NCI-H1092 (cell line): ENCODE results near the gene SLC25A51.

Experiments used
- DNase-seq: peaks from one replicate; lab custom pipeline; 2025; lab: John Stamatoyannopoulos, UW

The SLC25A51 gene

DNA sequence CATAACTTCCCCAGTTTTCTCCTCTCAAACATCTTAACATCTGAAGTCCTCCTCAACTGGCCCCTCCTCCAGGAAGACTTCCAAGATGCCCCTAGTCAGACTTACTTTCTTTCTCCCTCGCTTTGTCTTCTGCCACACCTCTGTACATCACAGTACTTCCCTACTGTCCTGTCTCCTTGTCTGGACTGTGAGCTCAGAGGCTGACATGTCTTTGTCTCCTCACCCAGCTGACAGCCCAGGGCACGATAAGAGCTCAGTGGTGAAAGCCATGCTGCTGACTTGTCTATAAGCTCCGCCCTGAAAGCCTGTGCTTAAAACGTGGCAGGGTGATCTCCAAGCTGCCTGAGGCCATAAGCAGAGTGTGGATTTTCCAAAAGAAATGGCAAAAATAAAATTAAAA, 33.0 kb upstream of the SLC25A51 start:
- no peak for DNase-seq

DNA sequence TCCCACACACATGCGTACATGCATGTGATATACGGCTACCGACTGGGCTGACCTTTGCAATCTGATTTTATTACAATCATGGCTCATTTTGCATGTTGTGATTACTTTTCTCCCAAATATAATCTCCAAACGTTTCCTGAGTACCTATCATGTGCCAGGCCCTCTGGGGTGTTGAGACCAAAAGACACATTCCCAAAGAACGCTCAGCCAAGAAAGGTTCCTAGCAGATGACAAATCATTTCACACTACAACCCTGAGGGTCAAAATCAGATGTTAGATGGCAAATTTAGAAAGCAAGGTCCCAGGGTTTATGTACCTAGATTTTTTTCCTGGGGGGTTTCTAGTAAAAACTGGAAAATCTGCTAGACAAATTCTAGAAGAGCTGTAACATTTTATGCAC, 32.4 kb upstream of the SLC25A51 start:
- no peak for DNase-seq

DNA sequence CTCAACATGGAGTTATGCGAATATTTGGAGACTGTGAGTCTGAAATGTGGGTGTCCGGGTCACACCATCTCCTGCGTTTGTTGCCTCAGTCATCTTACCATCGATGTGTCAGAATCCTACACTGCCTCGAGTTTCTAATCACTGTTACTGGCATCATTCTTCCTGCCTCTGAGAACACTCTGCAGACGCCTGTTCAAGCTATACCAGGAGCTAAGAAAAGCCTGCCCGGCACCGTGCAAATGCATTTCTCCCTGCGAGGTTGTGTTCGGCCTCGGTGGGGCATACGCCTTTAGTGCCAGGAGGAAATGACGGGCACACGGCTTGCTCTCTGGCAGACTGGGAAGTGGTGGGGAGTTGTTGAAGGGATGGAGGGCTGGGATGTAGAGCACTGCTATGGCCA, 31.2 kb upstream of the SLC25A51 start:
- DNase-seq: no peak

DNA sequence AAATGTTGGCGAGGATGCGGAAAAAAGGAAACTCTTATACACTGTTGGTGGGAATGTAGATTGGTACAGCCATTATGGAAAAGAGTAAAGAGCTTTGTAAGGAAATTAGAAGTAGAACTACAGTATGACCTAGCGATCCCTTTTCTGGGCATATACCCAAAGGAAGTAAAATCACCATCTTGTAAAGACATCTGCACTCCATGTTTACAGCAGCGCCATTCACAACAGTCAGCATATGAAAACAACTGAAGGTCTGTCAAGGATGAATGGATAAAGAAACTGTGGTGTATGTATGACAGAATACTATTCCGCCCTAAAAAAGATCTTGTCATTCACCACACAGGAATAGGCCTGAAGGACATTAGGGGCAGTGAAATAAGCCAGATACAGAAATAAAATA, 27.7 kb upstream of the SLC25A51 start:
- no peak for DNase-seq

DNA sequence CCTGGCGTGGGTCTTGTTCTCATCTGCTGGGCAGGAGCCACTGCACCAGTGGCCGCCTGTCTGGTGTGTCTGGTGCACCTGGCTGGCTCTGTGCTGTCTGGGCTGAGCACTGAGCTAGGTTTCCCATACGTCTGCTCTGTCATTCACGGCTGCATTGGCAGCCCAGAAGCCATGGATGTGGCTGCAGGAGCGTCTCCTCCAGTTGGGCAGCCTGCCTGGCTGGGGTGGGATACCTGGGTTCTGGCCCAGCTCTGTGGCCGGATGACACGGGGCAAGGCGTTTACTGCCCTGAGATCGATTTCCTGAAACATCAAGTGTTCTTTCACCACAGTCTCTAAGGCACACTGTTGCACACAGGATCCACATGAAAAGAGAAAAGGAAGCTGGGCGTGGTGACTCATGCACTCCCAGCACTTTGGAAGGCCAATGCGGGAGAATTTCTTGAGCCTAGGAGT, 25.5 kb upstream of the SLC25A51 start:
- no peak for DNase-seq

DNA sequence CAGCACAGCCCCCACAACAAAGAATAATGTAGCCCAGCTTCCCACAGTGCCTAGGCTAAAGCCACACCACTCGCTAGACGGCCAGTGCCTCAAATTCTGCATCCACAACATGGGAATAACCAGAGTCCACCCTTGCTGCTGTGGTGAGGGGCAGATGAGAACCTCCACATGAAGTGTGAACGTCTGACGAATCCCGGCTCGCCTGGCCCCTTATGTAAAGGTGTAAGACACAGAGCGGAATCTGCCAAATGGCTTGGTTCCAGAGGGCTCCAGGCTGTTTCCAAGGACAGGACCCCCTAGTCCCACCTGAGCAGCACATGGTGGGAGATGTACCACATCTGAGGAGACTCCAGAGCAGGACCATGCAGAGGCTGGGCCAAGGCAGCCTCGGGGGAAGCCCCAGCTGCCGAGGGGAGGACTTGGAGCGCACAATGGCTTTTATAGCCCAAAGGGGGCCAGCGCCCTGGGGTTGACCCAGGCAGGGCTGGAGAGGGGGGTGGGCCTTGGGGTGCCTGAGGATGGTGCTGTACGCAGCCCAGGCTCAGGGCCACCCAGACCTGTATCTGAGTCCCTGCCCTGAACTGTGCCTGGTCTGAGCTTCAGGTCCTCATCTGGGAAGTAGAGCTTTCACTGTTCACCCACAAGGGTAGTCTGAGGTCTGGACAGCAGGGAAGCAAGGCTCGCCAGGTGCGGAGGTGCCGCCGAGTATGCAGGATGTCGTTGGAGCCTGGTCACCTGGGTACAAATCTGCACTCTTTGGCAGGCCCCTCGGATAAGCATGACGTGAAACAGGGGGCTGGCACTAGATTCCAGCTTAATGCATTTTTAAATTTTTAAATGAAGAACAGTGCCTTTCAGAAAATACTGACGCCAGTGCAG, 24.9 kb upstream of the SLC25A51 start:
- DNase-seq: no peak

DNA sequence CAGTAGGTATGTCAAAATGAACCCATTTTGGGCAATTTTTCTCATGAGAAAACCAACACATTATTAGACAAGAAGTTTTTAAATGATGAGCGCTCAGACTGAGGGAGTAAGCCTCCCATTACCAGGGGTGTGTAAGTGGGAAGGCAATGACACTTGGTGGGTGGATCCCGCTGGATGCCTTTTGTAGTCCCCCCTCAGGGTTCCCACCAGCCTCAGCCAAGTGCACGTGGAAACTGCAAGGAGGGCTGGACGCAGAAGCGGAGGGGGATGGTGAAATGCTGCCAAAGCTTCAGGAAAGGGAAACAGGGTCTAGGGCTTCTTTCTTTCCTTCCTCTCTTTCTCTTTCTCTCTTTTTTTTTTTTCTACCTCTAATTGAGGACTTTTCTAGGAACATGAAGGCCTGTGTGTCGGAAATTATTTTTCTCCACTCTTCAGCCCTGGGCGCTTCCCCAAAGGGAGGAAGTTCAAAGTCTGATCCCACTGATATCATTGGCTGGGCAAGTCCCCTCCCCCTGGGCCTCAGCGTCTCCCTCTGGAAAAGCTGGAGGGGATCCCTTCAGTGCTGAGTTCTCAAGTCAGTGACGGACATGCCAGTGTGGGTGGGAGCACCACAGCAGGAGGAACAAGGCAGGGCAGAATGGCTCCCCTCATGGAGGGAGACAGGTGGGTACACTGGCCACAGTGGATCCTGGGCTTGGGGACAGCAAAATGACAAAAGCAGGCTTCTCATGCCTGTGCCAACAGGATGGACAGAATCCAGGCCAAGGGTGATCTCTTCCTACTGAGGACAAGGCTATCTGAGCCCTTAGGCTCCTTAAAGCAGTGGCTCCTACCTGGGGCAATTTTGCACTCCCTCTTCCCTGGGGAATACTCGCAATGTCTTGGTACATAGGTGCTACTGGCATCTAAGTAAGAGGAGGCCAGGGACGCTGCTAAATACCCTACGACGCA, 23.9 kb upstream of the SLC25A51 start:
- no peak for DNase-seq

DNA sequence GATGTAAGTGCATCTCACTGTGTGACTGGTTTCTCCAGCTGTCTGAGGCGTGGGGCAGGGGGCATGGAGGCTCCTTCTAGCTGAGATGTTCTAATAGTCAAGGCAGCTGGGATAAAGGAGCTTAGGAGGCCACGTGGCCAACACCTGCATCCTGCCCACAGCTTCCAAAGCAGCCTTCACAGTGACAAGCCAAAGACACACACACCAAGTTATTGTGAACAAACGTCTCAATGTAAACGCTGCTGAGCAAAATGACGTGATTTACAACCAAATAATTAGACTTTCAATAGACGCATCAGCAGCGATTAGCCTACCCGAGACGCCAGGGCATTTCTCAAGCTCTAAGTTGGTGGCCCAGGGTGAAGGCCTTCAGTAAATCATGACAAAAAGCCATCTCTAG, 23.2 kb upstream of the SLC25A51 start:
- no peak for DNase-seq

DNA sequence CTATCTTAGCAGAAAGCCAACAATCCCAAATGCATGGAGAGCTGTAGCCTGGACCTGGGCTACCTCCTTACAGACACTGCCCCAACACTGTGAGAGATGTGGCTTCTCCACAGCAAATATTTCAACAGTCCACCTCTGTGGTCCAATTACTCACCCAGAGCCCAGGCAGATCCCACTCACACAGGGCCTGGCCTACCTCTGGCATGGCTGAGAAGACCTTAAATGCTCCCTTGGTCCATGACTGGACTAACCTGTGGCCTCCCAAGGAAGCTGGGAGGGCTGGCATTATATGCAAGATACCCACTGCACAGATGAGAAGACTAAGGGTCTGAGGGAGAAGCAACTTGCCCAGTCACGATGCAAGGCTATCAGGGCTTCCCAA, 22.8 kb upstream of the SLC25A51 start:
- no peak for DNase-seq

DNA sequence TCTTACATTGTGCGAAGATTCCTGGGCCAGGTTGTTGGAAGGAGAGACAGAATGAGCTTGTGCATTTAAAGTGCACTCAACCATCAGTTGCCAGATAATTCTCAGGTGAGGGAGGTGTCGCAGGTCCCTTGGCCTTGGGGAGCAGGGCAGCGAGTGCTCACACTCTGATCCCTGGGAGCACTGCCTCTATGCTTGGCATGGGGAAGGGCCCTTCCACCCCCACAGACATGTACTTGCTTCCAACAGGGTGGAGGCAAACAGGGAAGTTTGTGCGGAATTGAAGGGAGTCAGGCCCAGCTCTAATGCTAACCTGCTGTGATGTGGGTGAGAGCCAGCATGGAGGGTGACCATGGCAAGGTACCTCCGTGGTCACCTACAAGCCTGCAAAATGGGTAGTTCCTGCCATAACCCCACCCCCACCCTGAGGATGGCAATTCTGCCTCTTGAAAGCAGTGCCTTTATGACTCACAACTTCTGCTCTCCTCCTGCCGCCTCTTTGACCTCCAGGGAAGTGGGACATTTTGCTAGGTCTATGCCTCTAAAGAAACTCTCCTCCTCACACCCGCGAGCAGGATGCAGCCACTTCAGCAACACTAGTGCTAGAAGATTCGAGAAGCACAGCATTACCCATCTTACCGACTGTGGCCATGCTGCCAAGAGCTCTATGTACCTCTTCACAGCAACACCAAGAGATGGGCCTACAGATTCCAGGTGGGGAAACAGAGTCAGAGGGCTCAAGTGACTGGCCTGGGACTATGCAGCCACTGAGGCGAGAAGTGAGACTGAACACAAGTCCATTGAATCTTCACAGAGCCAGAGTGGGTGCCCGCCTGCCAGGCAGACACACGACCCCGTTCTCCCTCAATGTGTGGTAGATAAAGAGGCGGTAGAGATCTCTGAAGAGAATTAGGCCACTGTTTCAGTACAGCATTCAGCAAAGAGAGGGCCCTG, 22.1 kb upstream of the SLC25A51 start:
- no peak for DNase-seq

DNA sequence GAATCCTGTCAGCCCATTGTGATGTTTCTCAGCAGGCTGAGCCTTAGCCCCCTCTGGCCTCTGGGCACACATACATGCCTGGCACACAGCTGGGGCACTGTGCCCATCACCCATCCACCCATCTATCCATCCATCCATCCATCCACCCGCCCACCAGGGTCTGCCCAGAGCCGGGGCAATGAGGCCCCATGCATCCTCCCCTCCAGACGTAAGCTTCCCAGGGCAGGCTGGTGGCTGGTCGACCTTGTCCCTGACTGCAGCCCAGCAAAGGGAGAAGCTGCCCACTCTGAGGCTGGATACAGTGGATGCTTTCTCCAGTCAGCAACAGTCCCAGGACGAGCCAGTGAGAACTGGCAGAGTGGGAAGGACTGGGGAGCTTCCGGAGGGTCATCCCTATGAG, 21.1 kb upstream of the SLC25A51 start:
- DNase-seq: no peak

DNA sequence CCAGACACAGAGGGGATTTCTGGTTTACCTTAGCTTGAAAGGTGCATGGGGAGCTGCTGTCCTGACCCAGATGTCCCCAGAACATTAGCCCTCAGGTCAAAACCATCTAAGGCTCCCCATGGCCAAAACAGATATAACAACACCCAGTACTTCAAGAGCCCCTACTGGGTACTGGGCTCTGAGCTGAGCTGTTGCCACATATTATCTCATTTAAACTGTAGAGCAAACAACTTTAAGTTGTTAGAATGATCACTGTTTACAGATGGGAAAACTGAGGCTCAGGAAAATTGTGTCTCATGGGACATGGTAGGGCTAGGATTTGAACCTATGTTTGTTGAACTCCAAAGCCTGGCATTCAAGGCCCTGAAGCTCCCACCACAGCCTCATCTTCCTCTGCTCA, 20.6 kb upstream of the SLC25A51 start:
- no peak for DNase-seq

DNA sequence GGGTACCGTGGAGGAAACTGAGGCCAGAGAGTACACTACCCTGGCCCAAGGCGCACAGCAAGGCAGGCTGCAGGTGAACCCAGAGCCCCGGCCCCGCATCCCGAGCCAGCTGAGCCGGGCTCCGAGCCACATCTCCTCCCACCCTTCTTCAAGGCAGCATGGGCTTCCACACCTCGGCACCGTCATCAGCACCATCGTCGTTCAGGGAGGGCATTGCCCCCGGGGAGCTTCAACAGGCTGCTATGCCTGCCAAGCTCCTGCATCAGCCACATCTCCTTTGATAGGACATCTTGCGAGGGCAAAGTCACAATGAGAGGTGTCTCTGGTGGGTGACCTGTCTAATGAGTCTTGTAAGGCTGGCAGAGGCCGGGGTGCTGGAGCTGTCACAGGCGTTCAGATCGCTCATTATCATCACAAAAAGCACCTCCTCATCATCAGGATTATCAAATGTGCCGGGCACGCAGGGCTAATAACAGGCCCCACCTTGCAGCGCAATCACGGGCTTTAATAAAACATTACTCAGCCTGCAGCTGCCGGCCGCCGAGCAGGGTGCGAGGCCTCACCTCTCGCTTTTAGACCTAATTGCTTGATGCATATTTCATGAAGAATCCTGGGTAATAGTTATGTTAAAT, 20.0 kb upstream of the SLC25A51 start:
- DNase-seq: no peak

DNA sequence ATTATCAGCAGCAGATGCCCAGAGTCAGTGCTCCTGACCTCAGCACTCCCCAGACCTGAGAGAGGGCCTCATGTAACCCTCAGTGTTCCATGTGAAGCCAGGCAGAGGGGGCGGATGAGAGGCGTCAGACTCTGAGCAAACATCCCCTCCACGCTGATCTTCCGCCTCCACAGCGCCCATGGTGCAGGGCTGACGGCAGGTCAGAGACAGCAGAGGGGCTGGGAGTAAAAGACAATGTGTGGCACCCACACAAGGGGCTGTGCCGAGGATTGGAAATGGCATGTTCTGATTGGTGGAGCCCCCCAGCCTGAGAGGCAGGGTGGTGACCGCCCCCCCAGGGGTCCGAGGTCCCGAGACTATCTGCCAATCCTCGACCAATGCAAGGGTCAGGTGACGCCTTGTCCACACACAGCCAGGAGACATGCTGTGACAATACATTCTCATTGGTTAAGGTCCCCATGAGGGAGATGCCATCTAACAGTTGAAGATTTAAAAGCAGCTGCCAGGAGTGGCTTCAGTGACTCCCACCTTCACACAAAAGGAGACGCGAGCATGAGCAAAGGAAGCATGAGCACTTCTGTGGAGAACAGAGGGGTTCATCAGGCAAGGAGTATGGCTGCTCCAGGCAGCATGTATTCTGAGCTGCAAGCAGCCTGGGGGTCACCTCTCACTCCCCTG, 19.3 kb upstream of the SLC25A51 start:
- DNase-seq: no peak

DNA sequence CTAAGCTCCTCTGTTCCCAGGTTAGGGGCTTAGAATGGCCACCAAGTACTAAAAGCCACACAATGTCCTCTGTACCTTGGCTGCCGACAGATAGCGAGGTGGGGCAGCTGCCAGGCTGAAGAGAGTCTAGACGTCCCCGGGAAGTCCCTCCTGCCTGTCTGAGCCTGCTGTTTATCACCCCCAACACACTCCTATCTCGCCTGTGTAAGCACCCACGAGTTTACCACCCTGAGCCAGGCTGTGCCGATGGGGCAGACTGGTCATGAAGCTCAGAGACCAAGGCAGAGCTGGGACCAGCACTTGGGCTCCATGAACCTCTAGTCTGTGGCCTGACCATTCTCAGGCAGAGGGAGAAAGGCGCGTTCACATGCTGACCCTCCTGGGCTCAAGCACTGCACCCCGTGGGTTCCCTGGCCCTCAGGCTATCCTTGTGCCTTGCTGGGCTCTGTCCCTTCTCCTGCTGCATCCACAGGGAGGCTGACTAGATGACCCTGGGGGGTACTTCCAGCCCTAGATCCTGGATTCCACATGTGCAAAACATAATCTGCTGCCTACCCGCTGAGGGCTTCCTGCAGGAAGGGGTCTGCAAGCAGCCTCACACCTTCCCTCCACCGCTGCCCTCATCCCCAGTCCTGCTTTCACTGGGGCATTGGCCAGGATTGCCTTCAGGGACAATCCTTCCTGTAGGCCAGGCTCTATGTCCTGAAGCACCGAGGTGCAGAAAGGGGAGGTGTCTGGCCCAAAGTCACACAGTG, 18.6 kb upstream of the SLC25A51 start:
- no peak for DNase-seq

DNA sequence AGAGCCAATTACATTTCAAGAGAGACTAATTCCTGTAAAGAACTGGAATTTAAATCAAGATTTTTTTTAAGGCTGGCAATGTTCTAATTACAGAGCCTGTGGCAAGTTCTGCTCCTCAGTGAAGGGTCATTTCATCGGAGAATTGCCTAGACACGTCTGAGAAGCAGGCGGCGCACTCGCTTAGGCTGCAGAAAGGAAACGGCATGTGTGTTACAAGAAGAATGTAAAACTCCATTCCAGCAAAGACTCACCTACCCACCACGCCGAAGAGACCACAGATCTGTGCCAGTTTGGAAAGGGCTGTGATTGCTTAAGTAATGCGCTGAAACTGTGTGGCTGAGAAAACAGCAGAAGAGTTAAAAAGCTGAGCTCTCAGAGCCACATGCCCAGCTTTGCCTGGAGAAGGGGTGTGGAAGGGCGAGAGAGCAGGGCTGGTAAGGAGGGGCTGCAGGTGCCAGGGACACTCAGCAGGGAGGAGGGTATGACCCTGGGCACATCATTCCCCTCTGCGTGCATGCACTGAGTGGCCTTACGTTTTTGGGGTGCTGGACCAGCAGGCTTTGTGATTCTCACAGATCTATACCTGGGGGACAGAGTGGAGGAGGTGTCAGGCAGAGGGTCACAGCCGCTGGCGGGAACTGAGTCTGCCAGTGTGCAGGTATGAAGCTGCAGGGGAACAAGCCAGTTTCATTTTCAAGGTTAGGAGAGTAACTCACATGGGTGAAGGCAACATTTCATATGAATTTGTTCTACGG, 17.8 kb upstream of the SLC25A51 start:
- no peak for DNase-seq

DNA sequence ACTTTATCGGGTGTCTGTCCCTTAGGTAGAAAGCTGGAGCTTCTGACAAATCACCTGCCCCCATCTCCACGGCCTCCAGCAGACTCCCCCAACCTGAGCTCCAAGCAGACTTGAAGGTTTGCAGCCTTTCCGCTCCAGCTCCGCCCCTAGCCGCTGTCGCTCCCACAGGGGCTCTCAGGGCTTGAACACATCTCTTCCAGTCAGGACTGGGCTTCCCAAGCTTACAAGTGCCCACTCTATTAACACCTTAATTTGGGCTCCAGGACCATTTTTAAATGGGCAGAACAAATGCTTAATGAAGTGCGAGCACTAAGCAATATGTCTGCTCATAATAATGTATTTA, 17.2 kb upstream of the SLC25A51 start:
- DNase-seq: no peak

DNA sequence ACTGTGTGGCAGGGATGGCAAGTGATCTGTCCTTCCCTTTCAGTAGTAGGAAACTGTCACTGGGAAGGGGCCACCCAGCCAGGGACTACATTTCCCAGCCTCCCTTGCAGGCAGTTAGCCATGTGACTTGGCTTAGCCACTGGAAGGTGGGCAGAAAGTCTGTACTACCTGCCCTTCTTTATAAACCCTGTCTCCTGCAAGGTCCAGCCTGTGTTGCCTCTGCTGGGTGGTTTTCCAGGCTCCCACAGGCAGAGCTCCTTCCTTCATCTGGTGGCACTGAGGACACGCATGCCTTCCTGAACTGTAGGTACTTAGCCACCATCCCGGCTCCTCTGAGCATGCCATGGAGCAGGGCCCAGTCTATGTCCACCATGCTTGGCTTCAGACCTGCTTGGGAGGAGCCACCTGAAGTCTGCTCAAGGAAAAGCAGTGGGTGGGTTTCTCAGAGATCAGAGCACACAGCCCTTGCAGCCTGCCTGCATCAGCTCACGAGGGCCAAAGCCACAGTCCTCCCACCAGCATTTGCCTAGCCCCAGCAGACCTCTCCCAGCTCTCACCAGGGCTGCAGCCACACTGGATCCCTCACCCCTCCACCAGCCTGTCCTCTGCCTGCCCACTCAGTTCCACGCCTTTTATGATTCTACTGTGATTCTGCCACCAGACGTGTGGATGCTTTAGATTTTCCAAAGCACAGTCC, 16.7 kb upstream of the SLC25A51 start:
- DNase-seq: no peak

DNA sequence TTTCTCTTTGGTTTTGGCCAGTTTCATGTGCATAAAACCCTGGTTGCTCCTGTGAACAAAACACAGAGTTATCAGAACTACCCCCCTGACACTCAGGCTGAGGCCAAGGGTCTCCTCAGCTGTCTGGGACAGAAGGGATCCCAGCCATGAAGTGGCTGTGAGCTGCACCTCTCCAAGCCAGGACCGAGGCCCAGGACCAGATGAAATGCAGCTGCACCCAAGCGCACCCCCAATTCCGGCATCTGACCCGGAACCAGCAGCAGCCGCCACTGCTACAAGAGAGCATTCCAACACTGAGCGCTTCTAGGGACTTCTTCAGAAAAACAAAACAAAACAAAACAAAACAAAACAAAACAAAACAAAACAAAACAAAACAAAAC, 16.0 kb upstream of the SLC25A51 start:
- no peak for DNase-seq
